Fibroblast of the aortic adventitia (primary cell): ENCODE results near the gene PIGV. TPM values are rescaled to one million over a fixed set of nuclear protein-coding genes. Genes with fewer than 3 reads are reported as not detected.

Experiments
- DNase-seq: peaks from one replicate; pipeline ENCODE4 v3.0.0-alpha.2; 2010; ENCODE audit warnings: low read depth
- H3K4me3 ChIP-seq: 2 replicates; pipeline ENCODE4 v1.5.1; 2011; ENCODE audit warnings: low read depth, mild to moderate bottlenecking, control low read depth, low read length, moderate library complexity
- CTCF ChIP-seq: IDR thresholded peaks from 2 replicates; pipeline ENCODE4 v1.5.1; 2011; ENCODE audit warnings: mild to moderate bottlenecking, low read length, control low read depth, inconsistent platforms; ENCODE audit not compliant: insufficient read depth
- total RNA-seq: library from RNA; depleted of rRNA; stranded (reverse); fragments of >200 nt; gene quantifications from 2 replicates; pipeline ENCODE4 v1.2.3, GENCODE V29; 2012; ENCODE audit warnings: low replicate concordance

PIGV gene
- total RNA-seq, 1 donor, result 18.1 TPM

DNA sequence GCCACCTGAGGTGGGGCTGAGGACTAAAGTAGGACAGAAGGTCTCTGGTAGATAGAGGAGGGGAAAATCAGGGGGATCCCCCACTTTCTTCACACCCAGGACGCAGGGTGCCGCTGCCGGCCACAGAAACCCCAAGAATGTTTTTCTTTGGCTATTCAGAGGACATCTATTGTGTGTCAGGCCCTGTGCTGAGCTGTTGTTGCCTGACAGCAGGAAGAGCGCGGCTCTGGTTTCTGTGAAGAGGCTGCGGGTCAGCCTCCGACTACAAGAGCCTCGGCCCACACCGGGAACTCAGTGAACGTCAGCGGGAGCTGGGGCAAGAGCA lies 407 bp upstream of the PIGV start:
- peak overlapping the region; percentile 86 for H3K4me3 ChIP-seq
- DNase-seq, result peak; percentile 57
- no peak for TF ChIP-seq CTCF

GRCh38 chr1:26788515-26788785 lies 700 bp downstream of the PIGV start:
- DNase-seq, result no peak
- H3K4me3 ChIP-seq, result peak overlapping the region; percentile 86
- TF ChIP-seq CTCF, result no peak

DNA sequence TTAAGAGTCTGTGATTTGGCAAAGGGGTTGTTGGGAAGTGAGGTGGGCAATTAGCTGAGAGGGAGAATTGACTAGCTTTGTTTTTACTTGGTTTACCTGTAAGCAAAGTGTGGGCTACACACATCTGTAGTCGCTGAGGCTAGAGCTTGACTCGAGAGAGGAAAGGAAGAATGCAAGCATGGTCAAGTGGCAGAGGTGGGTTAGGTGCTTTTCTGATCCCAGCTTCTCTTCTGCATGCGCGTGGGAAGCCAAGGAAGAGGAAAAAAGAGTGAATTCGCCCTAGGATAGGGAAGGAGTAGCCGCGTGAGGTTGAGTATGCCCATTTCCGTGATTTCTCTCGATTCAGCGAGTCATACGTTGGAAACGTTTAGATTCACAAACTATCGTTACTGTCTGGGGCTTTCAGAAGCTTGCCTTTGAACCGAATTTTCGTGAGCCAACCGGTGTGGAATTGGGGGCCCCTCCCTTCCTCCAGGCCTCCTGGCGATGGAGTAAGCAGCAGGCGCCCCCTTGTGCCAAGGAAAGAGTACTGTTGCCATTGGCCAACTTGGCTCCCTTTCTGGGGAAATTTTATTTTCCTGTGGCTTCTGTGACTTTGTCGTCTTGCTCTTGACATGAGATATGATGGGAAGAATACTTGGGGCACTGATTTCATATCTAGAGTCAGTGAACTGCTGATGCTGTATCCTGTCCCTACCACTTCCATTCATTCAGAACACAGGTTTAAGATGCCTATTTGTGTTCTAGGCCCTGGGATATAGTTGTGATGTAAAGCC lies 1.3 kb downstream of the PIGV start:
- peak; percentile 90 for DNase-seq

GRCh38 chr1:26789612-26789865 lies 1.8 kb downstream of the PIGV start:
- no peak overlapping the region for H3K4me3 ChIP-seq
- no peak for DNase-seq
- TF ChIP-seq CTCF, result no peak

More for the DNA sequence above, 1.3 kb downstream of the PIGV start:
- TF ChIP-seq CTCF, result peak; percentile 95
- H3K4me3 ChIP-seq, result peak overlapping the region; percentile 86

- DNase-seq, result no peak
- H3K4me3 ChIP-seq, result no peak overlapping the region
- no peak for TF ChIP-seq CTCF
Observed at GRCh38 chr1:26789931-26790330, 2.2 kb downstream of the PIGV start.

GRCh38 chr1:26790551-26790953 lies 2.8 kb downstream of the PIGV start:
- DNase-seq, result no peak
- no peak for TF ChIP-seq CTCF
- no peak overlapping the region for H3K4me3 ChIP-seq

- TF ChIP-seq CTCF, result no peak
- H3K4me3 ChIP-seq, result no peak overlapping the region
- DNase-seq, result no peak
Observed at GRCh38 chr1:26791148-26791547, 3.4 kb downstream of the PIGV start.
